Esophagus squamous epithelium (tissue), 4 donors: ENCODE results near the gene BMPR1B.

Experiments
- CTCF ChIP-seq, 6 experiments: fragments of 450-650 bp in 4 of 6; fragments of 200-600 bp in 2 of 6; sonication (generic) in 2 of 6; IDR thresholded peaks; one replicate each; pipeline ENCODE4 v1.5.1; 2016 to 2019; ENCODE audit warnings: antibody characterized with exemption in 6 of 6, mild to moderate bottlenecking in 4 of 6, moderate library complexity in 4 of 6
- POLR2A ChIP-seq, 4 donors: fragments of 450-650 bp; IDR thresholded peaks; one replicate each; pipeline ENCODE4 v1.6.1; 2017; ENCODE audit warnings: antibody characterized with exemption in 4 of 4, mild to moderate bottlenecking in 4 of 4, moderate library complexity in 3 of 4

DNA sequence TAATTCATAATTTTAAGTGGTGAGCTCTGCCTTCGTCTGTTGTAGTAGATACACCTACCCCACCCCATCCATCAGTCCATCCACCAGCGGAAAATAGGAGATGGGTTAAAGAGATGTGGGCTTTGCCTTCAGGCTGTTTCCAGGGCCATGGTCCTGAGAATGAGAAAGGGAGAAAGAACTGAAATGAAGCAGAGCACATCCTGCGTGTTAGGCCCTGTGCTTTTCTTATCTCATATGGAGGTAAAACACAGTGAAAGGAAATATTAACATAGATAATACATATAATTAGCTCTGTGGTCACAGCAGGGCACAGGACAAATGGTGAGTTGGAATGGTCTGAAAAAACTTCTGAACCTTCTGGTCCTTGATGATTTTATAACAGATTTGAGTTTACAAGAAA is 393.5 kb downstream of the BMPR1B start:
- TF ChIP-seq CTCF (IDR thresholded peaks at IDR 0.05) (no peak), POLR2A (IDR thresholded peaks at IDR 0.05) (no peak)
